ENCODE results near the gene NEU2. TPM values are rescaled to one million over a fixed set of nuclear protein-coding genes. Genes with fewer than 3 reads are reported as not detected.

Gene NEU2
- total and polyA plus RNA-seq, 2 of the 4 experiments (the other 2 are of a cell fraction), result not detected

- Histone ChIP-seq H3K14ac (replicated peaks; ENCODE audit: low read depth, low read length) (no peak overlapping the region), H4K8ac (ENCODE audit: low read depth in 2 of 2, low read length in 2 of 2) (no peak overlapping the region), H3K27me3 (ENCODE audit: control insufficient read depth, insufficient read depth, low read length) (peaks cover 3% of the 10 kb centered on the region), H2BK20ac (ENCODE audit: low read depth, low read length) (no peak overlapping the region), H3K79me1 (ENCODE audit: low read depth in 1 of 2, low read length in 2 of 2) (no peaks in the 10 kb centered on the region), H3K9me1 (ENCODE audit: insufficient read depth, low read length) (peaks cover 8% of the 10 kb centered on the region; the same call in 1 of the 2 replicates), H3K27ac (ENCODE audit: insufficient read depth, low read length) (no peak overlapping the region), H3K56ac (ENCODE audit: extremely low read depth, insufficient read depth, low read length) (no peak overlapping the region), H3K9ac (ENCODE audit: low read depth, low read length) (no peak overlapping the region), H3K36me3 (ENCODE audit: control insufficient read depth, insufficient read depth, low read length) (no peaks in the 10 kb centered on the region), H2AK9ac (replicated peaks; ENCODE audit: low read depth, low read length, poor library complexity) (no peak overlapping the region), H2BK15ac (ENCODE audit: low read depth, low read length) (no peak overlapping the region), H3K18ac (ENCODE audit: low read depth, low read length) (no peak overlapping the region), H2AFZ (replicated peaks; ENCODE audit: low read length, poor library complexity) (no peak overlapping the region), H3K4ac (ENCODE audit: low read depth, low read length) (no peak overlapping the region), H2AK5ac (ENCODE audit: low read depth, low read length) (no peak overlapping the region), H4K91ac (ENCODE audit: insufficient read depth, low read depth, low read length) (no peak overlapping the region), H3K4me1 (ENCODE audit: control insufficient read depth, insufficient read depth, low read length) (no peaks in the 10 kb centered on the region), H2BK120ac (ENCODE audit: low read depth, low read length) (no peak overlapping the region), H3K4me3 (ENCODE audit: insufficient read depth, low read depth, low read length) (no peak overlapping the region), H2BK5ac (ENCODE audit: low read depth, low read length, poor library complexity, severe bottlenecking) (no peak overlapping the region), H3K4me2 (ENCODE audit: low read depth, low read length) (no peak overlapping the region), H3K9me3 (ENCODE audit: control insufficient read depth, insufficient read depth, low read length) (peaks cover 4% of the 10 kb centered on the region; the same call in 1 of the 2 replicates), H3K23ac (ENCODE audit: low read depth, low read length) (no peak overlapping the region), H4K5ac (ENCODE audit: low read depth, low read length) (no peak overlapping the region), H4K20me1 (ENCODE audit: insufficient read depth, low read length) (no peaks in the 10 kb centered on the region)
- no CpG with 5 or more reads among the region's 9 CpGs for WGBS, 2 experiments (ENCODE audit: extremely low coverage in 2 of 2, insufficient read length in 1 of 2)
- intact Hi-C loops (cut with micrococcal nuclease), result no loop called here
- TF ChIP-seq SMC3 (IDR thresholded peaks at IDR 0.05; ENCODE audit: low read depth, low read length), result no peak
- TF ChIP-seq NFE2L2 (IDR thresholded peaks at IDR 0.05; ENCODE audit: low read depth, low read length), result no peak
- no peak for TF ChIP-seq MAFK (IDR thresholded peaks at IDR 0.05; ENCODE audit: low read depth, low read length)
- no peak for TF ChIP-seq RFX5 (IDR thresholded peaks at IDR 0.05; ENCODE audit: low read depth, low read length)
- TF ChIP-seq CHD1 (IDR thresholded peaks at IDR 0.05; ENCODE audit: low read depth, low read length), result no peak
- no peak for TF ChIP-seq CEBPB (IDR thresholded peaks at IDR 0.05; ENCODE audit: low read depth, low read length)
- no peak for TF ChIP-seq FOS (IDR thresholded peaks at IDR 0.05; ENCODE audit: low read depth, low read length)
- no peak for TF ChIP-seq ELK1 (IDR thresholded peaks at IDR 0.05; ENCODE audit: borderline replicate concordance, low read depth, low read length)
- ChIA-PET POLR2A (ENCODE audit: unreplicated experiment) (no interaction called here), CTCF (no interaction called here)
- dilution Hi-C loops (cut with HindIII; ENCODE audit: low sequenced_read_pairs, unreplicated experiment), result no loop called here
- no TSS peak for BruUV-seq (replicated peaks)
- in situ Hi-C loops (cut with MboI; ENCODE audit: low sequenced_read_pairs), result no loop called here
- DNase-seq (peak; percentile 52), ATAC-seq (ENCODE audit: low read depth) (no peak)
Observed at GRCh38 chr2:233033672-233034071, 1.2 kb downstream of the NEU2 start.

Measured in IMR-90 (cell line).